ENCODE measurements around the gene RPL35.

The RPL35 gene

DNA sequence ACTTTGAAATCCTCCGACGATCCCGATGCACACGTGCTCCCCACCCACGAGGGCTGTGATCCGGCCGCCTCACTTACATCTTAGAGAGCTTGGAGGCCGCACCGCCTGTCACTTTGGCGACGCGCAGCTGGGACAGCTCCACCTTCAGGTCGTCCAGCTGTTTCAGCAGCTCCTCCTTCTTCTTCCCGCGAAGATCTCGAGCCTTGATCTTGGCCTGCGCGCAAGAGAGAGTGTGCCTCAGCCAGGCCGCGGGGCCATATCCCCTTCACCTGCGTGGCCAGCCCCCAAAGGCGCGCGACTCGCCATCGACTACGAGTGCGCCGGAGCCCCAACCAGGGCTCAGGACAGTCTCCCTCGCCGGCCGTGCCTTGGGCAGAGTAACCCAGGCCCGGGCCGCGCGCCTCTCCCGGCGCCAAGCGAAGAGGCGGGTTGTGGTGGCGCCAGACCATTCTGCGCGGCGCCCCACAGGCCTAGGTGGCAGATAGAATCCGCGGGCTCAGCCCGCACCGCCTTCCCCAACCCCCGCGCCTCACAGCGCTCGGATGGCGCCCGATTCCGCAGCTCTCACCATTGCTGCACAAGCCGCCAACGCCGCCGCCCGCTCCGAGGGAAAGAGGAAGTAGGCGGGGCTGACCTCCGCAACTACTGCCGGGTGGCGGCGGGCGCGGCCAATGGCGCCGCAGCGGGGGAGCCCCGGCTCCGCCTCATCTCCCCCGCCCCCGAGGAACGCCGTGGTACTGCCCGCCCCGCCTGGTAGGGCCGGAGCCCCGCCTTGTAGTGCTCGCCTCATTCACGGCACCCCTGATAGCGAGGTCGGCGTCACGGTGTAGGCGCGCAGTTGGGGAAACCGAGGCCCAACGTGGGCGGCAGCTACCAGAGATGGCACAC is at the start of gene RPL35, which contains the start of gene ARPC5L:
Gene RPL35, minus strand, starts transcription at position 616 of the 888 bp plus-strand sequence. Its CDS starts 45 bp downstream, at position 571.
Gene ARPC5L, plus strand, starts transcription at position 789 of the 888 bp plus-strand sequence. CDS start 7,161 bp downstream, outside the sequence.
- peak; percentile 98 for DNase-seq

DNA sequence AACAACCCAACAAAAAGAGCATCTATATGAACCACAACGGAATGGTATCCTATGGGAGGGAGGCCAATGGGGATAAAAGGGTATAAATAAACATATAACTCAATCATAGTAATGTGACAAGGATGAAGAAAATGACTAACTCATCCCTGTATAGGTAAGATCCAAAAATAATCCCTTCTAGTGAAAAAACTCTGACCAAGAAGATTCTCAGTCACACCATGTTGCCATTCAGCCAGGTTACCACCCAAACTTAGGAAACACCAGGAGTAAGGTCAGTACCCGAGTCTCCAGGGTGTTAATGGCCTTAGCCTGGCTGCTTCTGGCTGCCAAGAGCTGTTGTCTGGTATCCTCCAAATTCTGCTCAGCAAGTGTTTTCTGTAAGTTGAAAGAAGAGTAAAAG is 46.3 kb upstream of the RPL35 start:
- DNase-seq = no peak

DNA sequence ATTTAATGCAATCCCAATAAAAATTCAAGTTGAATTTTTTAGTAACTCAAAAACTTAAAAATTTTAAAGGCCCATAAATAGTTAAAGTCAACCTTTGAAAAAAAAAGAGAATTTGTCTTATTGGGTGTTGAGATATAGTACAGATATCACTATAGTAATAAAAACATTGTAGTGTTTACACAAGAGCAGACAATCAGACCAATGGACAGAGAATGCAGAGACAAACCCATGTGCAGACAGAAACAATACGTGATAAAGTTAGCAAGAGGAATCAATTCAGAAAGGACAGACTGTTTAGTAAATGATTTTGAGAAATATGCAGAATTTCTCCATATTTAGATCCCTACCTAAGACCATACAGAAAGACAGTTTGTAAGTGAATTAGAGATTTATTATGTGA is 45.2 kb upstream of the RPL35 start:
- no peak for DNase-seq

DNA sequence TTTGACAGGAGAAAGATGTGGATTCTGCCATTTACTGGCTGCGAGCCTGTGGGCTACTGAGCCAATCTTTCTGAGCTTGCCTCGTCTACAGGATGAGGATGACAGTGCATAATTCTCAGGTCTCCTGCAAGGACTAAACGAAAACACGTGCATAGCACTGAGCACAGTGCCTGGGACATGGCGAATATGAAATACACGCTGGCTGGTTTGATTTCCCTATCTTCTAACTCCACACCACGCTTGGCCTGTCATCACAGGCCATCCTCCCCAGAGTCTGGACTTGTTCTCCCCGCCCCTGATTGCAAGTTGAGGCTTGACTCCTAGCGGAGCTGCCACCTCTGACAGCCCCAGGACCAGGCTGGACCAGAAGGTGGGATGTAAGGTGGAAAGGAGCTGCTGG is 38.1 kb upstream of the RPL35 start:
- no peak for DNase-seq

DNA sequence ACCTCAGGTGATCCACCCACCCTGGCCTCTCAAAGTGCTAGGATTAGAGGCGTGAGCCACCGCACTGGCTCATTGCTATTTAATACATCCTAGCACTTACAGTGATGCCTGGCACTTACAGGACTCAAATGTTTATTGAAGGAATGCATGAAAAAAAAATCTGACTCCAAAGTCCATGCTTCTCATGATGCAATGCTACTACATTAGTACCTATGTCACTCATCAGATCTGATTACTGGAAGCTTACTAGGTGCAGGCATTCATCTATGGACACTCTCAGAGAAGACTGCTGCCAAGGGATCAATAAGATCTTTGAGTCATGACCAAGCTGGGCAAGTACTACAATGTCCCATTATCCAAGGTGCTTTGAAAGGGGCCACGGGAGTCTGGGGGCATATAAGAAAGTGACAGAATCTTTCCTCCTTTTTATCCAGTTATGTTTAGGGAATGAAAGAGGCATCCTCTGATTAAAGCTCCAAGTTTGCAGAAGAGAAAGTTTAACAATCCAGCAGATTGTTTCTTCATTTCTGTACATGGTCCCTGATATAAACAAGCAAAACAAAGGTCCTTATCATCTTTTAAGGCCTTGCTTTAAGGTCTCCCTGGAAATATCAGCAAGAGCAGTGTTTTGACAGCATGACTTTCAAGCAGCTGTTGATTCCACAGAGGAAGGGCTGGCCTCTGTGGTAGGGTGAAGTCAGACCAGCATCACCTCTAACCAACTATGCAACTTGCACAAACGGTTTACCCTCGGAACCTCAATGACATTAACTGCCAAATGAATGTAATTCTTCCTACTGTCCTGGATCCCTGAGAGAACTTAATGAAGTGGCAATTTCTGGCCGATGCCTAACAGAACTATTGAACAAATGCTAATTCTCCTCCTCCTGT is 36.1 kb upstream of the RPL35 start:
- no peak for DNase-seq

DNA sequence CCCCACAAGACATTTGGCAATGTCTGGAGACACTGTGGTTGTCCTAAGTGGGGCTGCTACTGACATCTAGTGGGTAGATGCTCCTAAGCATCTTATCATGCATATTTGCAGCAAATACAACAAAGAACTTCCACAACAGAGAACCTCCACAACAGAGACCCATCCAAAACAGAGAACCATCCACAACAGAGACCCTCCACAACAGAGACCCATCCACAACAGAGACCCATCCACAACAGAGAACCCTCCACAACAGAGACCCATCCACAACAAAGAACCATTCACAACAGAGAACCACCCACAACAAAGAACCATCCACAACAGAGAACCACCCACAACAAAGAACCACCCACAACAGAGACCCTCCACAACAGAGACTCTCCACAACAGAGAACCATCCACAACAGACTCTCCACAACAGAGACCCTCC is 33.0 kb upstream of the RPL35 start:
- peak; percentile 22 for DNase-seq

DNA sequence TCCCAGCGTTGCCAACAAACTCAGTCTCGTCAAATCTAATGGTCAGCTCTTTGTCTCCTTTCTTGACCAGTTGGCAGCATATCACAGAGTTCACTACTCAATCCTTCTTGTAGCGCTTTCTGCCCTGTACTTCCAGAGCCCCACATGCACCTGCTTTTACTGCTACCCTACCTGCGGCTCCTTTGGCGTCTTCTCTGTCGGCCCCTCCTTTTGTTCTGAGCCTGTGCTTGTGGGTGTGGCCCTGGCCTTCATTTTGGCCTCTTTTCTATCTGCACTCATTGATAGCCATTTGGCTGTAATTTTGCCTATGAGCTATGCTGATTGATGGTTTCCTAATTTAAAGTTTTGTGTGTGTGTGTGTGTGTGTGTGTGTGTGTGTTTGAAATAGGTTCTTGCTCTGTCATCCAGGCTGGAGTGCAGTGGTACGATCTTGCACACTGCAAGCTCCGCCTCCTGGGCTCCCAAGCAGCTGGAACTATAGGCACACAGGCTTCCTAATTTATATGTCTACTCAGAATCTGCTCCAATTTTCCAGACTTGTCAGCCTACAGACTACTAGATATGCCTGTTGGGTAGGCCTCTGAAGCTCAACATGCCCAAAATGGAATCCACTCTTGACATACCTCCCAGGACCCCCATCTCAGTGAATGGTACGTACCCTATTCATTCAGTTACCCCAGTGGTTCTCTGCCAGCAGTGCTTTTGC is 32.4 kb upstream of the RPL35 start:
- DNase-seq = no peak

DNA sequence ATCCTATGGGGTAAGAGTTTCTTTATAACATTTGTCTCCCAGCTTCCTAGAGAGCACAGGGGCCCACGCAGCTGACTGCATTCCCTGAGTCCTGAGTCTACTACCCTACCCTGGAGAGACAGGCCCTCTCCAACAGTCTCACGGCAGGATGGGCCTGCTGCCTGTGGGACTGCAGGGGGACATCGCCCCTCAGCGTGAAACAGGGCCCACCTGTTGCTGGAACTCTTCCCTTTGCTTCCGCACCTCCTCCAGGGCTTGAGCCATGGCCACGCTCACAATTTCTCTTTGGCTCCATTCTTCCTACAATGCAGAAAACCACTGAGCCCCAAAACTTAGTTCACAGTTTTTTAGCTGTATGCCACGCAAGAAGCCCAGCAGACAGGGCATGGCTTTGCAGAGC is 28.4 kb upstream of the RPL35 start:
- no peak for DNase-seq

DNA sequence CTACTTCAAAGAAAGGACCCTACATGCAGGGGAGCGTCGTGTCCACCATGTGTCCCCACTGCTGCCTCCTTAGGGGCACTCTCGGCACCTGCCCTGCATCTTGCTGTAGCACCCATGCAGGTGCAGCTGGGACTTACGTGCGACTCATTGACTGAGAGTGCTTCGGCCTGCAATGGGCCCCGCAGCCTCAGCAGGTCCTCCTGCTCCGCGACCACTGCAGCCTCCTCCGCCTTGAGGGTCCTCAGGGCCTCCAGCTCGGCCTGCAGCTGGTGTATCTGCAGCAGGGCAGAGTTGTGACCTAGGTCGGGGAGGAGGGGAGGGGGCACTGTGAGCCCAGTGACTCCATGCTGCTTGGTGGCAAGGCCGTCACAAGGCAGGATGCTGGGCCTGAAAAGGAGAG is 27.2 kb upstream of the RPL35 start:
- DNase-seq = no peak

DNA sequence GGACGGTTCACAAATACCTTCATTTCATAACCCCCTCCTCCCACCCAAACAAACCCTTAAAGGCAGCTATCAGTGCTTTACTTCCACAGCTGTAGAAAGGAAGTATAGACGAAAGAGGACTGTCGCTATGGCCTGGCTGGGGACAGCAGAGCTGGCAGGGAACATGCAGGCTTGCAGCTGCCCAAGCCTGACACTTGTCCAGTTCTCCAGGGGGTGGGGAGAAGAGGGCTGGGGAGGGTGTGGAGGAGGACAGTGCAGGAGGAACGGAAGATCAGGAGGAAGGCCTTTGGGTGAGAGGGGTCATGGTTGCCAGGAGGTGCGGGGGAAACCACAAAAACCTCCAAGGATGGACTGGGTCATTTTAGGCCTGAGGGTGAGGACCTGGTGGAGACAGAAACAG is 26.1 kb upstream of the RPL35 start:
- no peak for DNase-seq

DNA sequence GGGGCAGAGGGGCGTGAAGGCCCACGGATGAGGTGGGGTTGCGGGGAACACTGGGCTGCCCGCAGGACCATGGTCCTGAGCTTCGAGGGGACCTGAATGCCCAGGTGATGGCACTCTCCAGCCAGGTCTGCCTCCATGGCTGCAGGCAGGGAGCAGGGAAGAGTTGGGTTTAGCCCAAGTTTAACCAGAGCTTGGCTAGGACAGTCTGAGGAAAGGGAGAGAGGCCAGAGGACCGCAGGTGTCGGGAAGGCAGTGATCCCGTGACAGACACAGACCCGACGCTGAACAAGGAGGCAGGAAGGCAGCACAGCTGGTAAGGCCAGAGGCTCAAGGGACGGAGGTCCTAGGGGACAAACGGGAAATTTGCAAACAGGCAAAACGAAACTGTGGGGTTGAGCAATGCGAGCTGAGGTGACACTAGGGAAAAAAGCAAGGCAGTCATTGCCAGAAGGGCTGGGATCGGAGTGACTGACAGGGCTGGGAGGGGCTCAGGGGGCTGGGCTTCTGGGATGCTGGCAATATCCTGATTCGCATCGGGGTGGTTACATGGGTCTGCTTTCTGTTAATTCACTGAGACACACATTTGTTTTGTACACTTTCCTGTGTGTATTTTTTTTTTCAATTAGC is 25.2 kb upstream of the RPL35 start:
- DNase-seq = no peak

DNA sequence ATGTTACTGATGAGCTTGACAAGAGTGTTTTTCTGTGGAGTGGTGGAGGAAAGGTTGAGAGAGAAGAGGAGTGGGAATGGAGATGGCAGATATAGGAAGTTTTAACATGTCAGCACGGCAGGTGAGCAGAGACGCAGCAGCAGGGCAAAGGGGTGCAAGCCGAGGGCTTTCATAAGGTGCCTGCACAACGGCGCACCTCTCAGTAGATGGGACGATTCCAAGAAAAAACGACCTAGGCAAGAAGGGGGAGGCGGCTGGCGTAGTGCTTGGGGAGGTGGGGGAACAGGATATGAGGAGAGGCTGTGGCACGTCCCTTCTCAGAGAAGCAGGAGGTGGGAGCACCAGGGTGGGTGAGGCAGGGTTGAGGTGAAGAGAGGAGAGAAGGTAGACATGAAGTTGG is 24.7 kb upstream of the RPL35 start:
- no peak for DNase-seq

DNA sequence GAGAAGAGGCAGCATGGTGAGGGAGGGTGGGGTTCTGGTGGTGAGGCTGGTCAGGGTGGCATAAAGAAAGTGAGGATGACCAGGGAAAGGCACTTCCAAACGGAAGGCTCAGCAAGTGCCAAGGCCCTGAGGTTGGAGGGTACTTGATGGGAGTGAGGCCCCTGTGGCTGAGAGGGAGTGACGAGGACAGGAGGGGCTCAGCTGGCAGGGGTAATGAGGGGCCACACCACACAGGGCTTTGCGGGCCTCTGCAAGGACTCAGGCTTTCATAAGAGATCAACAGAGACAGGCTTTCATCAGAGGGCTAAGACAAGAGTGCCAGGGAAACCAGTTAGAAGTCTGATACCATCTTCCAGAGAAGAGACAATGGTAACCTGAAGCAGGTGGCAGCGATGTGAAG is 23.8 kb upstream of the RPL35 start:
- DNase-seq = no peak

DNA sequence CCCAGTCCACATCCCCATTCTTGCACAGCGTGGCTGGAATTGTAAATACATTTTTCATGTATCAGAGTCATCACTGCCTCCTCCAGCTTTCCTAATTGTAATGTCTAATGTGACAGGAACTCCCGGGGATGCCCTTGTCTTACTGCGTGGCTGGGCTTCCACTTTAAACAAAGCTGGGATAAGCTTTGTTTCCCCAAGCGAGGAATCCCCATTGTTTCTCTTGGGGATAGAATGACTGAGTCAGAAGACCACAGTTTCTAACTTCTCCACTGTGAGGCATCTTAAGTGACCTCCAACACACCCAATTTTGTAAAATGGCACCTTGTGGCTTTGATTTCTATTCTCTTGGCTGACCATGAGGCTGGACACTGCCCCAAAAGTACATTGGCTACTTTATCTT is 22.6 kb upstream of the RPL35 start:
- DNase-seq = no peak

DNA sequence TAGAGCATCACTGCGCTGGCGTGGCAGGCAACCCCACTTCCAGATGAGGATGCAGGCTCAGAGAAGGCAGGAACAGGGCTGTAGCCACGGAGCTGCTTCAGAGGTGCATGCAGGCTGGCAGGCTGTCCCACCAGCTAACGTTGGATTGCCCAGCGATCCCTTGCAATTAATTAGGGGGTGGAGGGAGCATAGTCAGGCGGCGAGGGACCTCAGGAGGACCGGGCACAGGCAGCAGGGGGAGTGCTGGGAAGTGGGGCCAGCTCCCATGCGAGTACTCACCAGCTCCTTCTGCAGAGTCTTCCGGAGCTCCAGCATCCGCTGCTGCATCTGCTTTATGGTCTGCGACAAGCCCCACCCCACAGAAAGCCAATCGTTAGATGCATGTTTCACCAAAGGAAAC is 20.5 kb upstream of the RPL35 start:
- DNase-seq = no peak

DNA sequence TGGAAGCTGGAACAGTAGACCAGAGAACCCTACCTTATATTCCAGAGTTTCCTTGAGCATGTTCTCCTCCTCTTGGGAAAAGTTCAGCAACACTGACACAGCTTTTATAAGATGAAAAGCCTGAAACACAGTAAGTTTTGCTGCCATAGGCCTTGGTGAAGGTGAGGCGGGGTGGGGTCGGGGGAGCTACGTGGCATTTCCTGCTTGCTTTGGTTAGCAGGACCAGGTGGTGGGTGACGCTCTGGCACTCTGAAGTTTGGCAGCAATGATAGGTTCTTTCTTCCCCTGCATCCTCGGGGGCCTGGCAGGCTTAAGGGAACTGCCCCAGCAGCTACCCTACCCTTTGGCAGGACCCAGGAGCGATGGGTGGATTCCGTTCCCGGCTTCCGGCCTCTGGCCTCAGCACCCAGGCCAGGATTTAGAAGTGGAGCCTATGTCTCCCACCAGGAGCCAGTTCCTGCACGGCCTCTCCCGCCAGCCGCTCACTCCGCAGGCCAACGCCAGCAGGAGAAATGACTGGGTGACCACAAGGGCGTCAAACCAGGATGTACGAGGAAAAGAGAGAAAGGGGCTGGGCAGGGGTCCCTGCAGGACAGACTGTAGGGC is 19.5 kb upstream of the RPL35 start:
- DNase-seq = no peak

DNA sequence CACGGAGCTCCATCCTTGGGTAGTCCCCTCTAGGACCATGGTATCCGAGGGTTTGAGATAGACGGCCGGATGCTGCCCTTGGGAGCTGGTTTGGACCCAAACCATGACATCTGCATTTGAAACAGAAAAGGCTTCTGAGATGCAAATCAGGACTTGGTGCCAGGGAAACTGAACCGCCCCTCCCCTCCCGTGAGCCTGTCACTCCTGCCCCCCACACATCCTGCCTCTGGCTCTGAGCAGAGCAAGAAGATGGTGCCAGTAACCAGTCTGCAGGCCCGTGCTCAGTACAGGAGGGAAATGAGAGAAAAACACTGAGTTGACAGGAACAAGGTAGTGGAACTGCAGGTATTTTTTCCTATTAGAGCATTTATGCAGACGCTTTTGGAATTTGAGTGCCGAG is 18.7 kb upstream of the RPL35 start:
- DNase-seq = no peak

DNA sequence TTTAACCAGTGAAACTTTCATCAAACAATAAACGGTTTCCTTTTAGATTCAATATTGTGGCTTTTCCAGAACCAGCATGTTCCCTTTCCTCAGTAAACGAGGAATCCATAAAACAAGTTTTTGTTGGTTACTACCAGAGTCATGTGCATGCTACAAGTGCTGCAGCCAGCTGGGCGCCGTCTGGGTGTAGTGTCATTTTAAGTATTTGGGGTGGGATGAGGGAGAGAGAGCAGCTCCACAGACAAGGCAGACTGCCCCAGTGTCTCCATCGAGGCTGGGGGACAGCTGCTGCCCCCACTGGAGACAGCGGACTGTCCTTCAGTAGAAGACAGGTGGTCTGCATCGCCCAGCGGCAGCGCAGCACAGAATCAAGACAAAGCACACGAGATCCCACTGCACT is 17.5 kb upstream of the RPL35 start:
- no peak for DNase-seq

DNA sequence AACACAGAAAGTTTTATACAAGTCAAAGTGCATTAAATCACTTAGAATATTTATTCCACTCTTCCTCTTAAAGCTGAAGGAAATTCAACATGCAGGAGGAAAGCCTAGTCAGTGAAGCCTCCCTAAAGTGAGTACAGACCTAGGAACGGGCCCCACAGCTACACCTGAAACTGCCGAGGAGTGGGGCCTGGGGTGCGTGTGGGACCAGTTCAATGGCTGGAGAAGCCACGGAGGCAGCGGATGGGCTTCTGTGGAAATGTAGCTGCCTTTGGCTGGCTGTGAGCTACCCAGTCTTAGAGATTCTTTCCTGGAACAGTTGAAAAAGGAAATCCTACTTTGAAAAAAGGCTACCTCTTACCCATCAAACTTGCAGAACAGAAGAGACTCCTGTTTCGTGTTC is 16.8 kb upstream of the RPL35 start:
- DNase-seq = no peak

DNA sequence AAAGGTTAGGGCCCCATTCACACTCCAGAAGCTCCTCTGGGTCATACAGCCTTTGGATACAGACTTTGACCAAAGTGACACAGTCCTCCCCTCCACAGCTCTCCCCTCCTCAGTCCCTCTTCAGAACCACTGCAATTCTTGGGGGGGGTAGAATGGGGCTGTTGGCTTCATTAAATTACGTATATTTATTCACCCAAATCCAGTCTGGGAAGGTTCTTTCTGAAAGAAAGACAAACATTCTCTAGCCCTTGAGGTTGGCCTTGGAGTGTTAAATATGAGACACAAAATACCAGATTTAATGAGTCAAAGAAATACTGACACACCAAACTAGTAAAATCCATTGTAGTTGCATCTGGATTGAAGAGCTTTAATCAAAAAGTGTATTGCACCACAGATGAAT is 16.3 kb upstream of the RPL35 start:
- DNase-seq = no peak

DNA sequence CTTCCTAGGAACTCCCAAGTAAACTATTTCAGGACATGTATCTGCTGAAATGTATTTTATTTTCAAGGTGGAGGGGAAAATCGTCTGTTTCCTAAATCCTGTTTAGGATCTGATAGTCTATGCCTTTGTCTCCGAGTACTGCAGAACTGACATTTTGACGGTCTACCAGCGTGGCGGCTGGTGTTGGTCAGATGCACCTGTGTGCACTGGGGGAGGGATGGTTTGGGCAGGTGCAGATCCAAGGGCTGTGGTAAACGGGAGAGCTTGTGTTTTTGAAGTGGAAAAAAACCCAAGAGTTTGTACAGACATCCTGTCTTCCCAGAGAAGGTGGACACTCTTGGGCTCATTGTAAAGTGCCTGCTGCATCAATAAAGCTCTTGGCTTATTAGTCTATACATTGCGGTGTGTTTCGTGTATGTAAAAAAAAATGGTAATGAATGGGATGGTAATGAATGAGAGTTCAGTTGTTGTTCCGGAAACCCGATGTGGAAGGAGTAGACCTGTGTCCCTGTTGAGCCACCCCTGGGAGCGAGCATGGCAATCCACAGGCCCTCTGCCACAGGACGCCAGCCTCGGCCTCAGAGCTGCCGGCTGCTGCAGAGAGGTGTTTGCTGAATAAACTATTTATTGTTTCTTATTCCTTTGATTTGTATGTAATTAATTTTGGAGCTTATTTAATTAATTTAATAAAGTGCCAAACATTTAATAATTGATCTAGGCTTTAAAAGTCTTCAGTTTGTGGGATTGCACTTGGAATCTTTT is 15.4 kb upstream of the RPL35 start:
- no peak for DNase-seq
